Esophagus muscularis mucosa (tissue), 4 donors: ENCODE results near the gene MUC2. TPM values are rescaled to one million over a fixed set of nuclear protein-coding genes. Genes with fewer than 3 reads are reported as not detected.

Source experiments
- DNase-seq: peaks from one replicate; pipeline ENCODE4 v3.0.0-alpha.2; 2017; ENCODE audit errors: extremely low spot score
- H3K27ac ChIP-seq, 4 donors: fragments of 200-600 bp; sonication (generic); replicated peaks in 1 of 4; 1 replicate in 3 of 4; 2 replicates in 1 of 4; pipeline ENCODE4 v1.5.1; 2016 to 2019; ENCODE audit warnings: mild to moderate bottlenecking in 1 of 4
- H3K27me3 ChIP-seq, 4 donors: fragments of 200-600 bp; sonication (generic); one replicate each; pipeline versions ENCODE4 v1.5.1 to v1.6.0; 2016 to 2019
- H3K36me3 ChIP-seq, 4 donors: fragments of 200-600 bp; sonication (generic); one replicate each; pipeline ENCODE4 v1.5.1; 2016 to 2019
- H3K4me1 ChIP-seq, 4 donors: fragments of 200-600 bp; sonication (generic); one replicate each; pipeline ENCODE4 v1.5.1; 2016 to 2019
- H3K4me3 ChIP-seq, 4 donors: fragments of 200-600 bp; sonication (generic); 1 replicate in 2 of 4; 2 replicates in 2 of 4; pipeline ENCODE4 v1.5.1; 2016 to 2019; ENCODE audit warnings: mild to moderate bottlenecking in 4 of 4, moderate library complexity in 1 of 4
- H3K9me3 ChIP-seq, 4 donors: fragments of 200-600 bp; sonication (generic); 1 replicate in 3 of 4; 2 replicates in 1 of 4; pipeline ENCODE4 v1.5.1; 2016 to 2019
- CTCF ChIP-seq, 3 experiments: fragments of 200-600 bp in 2 of 3; fragments of 450-650 bp in 1 of 3; sonication (generic) in 2 of 3; IDR thresholded peaks; one replicate each; pipeline ENCODE4 v1.5.1; 2017 to 2019; ENCODE audit warnings: antibody characterized with exemption in 3 of 3, mild to moderate bottlenecking in 2 of 3, moderate library complexity in 1 of 3
- EP300 ChIP-seq: sonication (generic); formaldehyde crosslinking; IDR thresholded peaks from one replicate; pipeline ENCODE4 v1.6.1; 2017; ENCODE audit warnings: antibody characterized with exemption
- POLR2A ChIP-seq: fragments of 450-650 bp; IDR thresholded peaks from one replicate; pipeline ENCODE4 v1.6.1; 2017; ENCODE audit warnings: antibody characterized with exemption, moderate library complexity, mild to moderate bottlenecking, low read depth
- POLR2AphosphoS5 ChIP-seq, 2 donors: sonication (generic); formaldehyde crosslinking; IDR thresholded peaks; one replicate each; pipeline ENCODE4 v1.6.1; 2017; ENCODE audit warnings: antibody characterized with exemption in 2 of 2
- WGBS: methylation state at CpG from one replicate; pipeline ENCODE4 v1.1.5; 2018; 5-methylcytosine and 5-hydroxymethylcytosine counted together
- intact Hi-C: fragments of 100-400 bp; cut with DNase I; formaldehyde crosslinking; loops from one replicate; pipeline ENCODE4 v1.15.1; 2023
- total RNA-seq, 4 donors: library from RNA; depleted of rRNA; stranded (reverse); fragments of >200 nt; gene quantifications; one replicate each; pipeline versions ENCODE4 v1.1.0 to v1.2.1, GENCODE V29; 2016

MUC2 gene
- total RNA-seq, 4 donors from 2014 or later, result 0.34 TPM; not detected in 3

- no peaks in the 10 kb centered on the region for H3K36me3 ChIP-seq
- H3K27me3 ChIP-seq, result peaks cover 0 to 93% (median 16%) of the 10 kb centered on the region in 4 donors
- H3K4me1 ChIP-seq, result peaks cover 0 to 10% (median 0%) of the 10 kb centered on the region in 4 donors
- intact Hi-C loops, result loop anchor here (2.0 to 5.0 kb wide), 2 partner anchors 149 to 203 kb away; no protein-coding TSS in a partner anchor
- H3K27ac ChIP-seq, result no peak overlapping the region
- H3K4me3 ChIP-seq, result no peak overlapping the region
- no peaks in the 10 kb centered on the region for H3K9me3 ChIP-seq
- DNase-seq, result no peak
- 80% methylated on average over 4 of the region's 15 CpGs for WGBS
- TF ChIP-seq CTCF (IDR thresholded peaks at IDR 0.05) (no peak), POLR2AphosphoS5 (IDR thresholded peaks at IDR 0.05) (no peak), EP300 (no peak), POLR2A (no peak)
Measured at GRCh38 chr11:1051356-1052132, 23.1 kb upstream of the MUC2 start.

GRCh38 chr11:1052133-1053011 lies 22.3 kb upstream of the MUC2 start:
- Histone ChIP-seq H3K36me3 (no peaks in the 10 kb centered on the region), H3K4me1 (peaks cover 0 to 10% (median 0%) of the 10 kb centered on the region in 4 donors), H3K27me3 (peaks cover 0 to 93% (median 16%) of the 10 kb centered on the region in 4 donors), H3K4me3 (no peak overlapping the region), H3K9me3 (no peaks in the 10 kb centered on the region), H3K27ac (no peak overlapping the region)
- DNase-seq, result no peak
- TF ChIP-seq POLR2AphosphoS5 (IDR thresholded peaks at IDR 0.05) (no peak), EP300 (no peak), CTCF (IDR thresholded peaks at IDR 0.05) (no peak), POLR2A (no peak)
- intact Hi-C loops, result loop anchor here (5.0 kb wide), 1 partner anchor 150 kb away; no protein-coding TSS in a partner anchor
- whole genome bisulfite sequencing, result 83% methylated on average over 13 of the region's 25 CpGs

GRCh38 chr11:1053121-1053901 lies 21.4 kb upstream of the MUC2 start:
- no peaks in the 10 kb centered on the region for H3K36me3 ChIP-seq
- no peaks in the 10 kb centered on the region for H3K9me3 ChIP-seq
- H3K4me1 ChIP-seq, result peaks cover 0 to 10% (median 0%) of the 10 kb centered on the region in 4 donors
- H3K4me3 ChIP-seq, result no peak overlapping the region
- no peak for TF ChIP-seq EP300
- TF ChIP-seq POLR2AphosphoS5 (IDR thresholded peaks at IDR 0.05), result no peak
- no peak for TF ChIP-seq POLR2A
- TF ChIP-seq CTCF (IDR thresholded peaks at IDR 0.05), result no peak
- intact Hi-C loops, result loop anchor here (5.0 kb wide), 1 partner anchor 151 kb away; no protein-coding TSS in a partner anchor
- DNase-seq, result no peak
- H3K27ac ChIP-seq, result no peak overlapping the region
- peaks cover 0 to 90% (median 16%) of the 10 kb centered on the region in 4 donors for H3K27me3 ChIP-seq
- 79% methylated on average over 10 of the region's 25 CpGs for WGBS
